ENCODE data around the gene SLC6A7.

Gene SLC6A7

DNA sequence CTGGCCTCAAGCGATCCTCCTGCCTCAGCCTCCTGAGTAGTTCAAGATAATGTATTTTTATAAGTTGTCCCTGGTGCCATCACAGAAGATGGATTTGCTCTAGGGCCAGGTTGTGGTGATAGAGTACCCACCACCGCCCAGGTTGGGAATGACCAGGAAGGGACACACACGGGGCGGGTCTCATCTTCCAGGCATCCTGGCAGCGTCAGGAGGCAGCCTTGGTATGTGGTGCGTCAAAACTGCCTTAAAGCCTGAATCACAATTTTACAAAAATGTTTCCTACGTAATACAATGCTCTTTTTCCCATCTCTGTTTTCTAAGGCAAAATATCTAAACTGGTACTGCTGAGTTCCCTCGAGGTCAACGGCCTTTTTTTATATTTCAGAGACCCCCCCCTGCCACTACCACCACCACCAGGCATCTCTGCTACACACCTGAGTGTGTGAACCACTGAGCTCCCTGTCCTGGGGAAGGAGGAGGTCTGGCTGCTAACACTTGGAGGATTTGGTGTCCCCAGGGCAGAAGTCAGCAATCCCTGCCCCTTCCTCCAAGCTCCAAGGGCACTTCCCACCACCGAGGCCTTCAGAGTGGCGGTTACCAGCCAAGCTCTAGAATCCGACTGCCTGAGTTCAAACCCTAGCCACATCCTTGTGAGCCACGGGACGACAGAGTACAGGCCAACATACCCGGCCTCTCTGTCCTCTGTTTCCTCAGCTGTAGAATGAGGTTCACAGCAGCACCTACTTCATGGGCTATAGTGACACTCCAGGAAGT, 47.3 kb downstream of the SLC6A7 start:
- 93% methylated on average over 15 of the region's 15 CpGs for WGBS
- Histone ChIP-seq H3K27ac (ENCODE audit: low read depth, low read length) (no peak overlapping the region), H3K9me3 (ENCODE audit: insufficient read depth, low read depth, low read length) (no peaks in the 10 kb centered on the region), H3K4me3 (ENCODE audit: low read length) (no peak overlapping the region), H3K36me3 (ENCODE audit: insufficient read depth, low read length) (no peaks in the 10 kb centered on the region), H3K9ac (ENCODE audit: low read depth, low read length) (no peak overlapping the region), H3K27me3 (ENCODE audit: insufficient read depth, low read length) (no peaks in the 10 kb centered on the region), H3K4me1 (ENCODE audit: insufficient read depth, low read length) (no peaks in the 10 kb centered on the region)

DNA sequence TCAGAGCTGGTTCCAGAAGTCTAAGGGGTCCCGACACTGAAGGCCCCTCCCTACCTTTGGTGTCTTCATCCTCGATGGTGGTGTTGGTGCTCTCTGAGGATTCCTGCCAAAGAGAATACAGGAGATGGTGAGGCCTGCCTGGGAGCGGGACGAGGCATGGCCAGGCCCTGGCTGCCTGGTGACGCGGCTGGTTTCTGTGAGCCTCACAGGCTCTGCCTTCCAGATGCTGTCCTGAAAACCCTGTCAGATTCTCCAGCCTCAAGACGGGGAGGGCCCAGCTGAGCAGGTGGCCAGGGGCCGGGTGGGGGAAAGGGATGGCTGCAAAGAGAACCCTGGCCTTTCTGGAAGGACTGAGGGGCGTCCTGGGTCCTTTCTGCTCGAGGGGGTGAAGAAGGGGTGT, 48.8 kb downstream of the SLC6A7 start:
- Histone ChIP-seq H3K4me1 (ENCODE audit: insufficient read depth, low read length) (no peaks in the 10 kb centered on the region), H3K27ac (ENCODE audit: low read depth, low read length) (no peak overlapping the region), H3K36me3 (ENCODE audit: insufficient read depth, low read length) (no peaks in the 10 kb centered on the region), H3K9ac (ENCODE audit: low read depth, low read length) (no peak overlapping the region), H3K4me3 (ENCODE audit: low read length) (no peak overlapping the region), H3K9me3 (ENCODE audit: insufficient read depth, low read depth, low read length) (no peaks in the 10 kb centered on the region), H3K27me3 (ENCODE audit: insufficient read depth, low read length) (no peaks in the 10 kb centered on the region)
- 88% methylated on average over 10 of the region's 10 CpGs for WGBS

DNA sequence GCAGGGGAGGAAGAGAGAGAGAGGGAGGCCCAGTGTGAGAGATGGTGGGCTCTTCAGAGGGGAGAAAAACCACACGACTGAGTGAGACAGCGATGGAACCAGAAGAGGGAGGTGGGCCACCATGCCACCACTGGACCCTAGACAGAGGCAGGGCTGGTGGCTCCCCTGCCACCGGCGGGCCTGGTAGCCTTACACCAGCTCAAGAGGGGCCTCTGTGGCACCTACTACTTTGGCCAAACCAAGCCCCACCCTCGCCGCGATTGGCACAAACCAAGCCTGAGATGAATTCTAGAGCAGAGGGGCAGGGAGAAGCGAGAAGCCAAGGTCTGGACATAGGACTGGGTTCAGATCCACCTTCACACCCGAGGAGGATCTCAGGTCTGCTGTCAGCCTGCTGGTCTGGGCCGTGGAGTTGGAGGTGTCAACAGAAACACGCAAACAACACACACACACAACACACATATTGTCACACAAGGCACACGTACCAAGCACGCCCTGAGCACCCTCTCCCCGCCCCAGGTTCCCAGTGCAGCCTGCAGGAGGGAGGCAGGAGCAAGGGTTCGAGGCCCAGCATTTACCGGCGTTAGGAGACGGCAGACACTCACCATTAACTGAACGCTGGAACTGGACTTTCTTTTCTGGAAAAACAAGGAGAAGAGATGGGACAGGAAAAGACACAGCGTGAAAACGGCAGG, 49.4 kb downstream of the SLC6A7 start:
- H3K36me3 ChIP-seq (ENCODE audit: insufficient read depth, low read length), result no peaks in the 10 kb centered on the region
- 94% methylated on average over 21 of the region's 21 CpGs for WGBS
- H3K9me3 ChIP-seq (ENCODE audit: insufficient read depth, low read depth, low read length), result no peaks in the 10 kb centered on the region
- no peaks in the 10 kb centered on the region for H3K4me1 ChIP-seq (ENCODE audit: insufficient read depth, low read length)
- no peak overlapping the region for H3K27ac ChIP-seq (ENCODE audit: low read depth, low read length)
- H3K4me3 ChIP-seq (ENCODE audit: low read length), result no peak overlapping the region
- no peak overlapping the region for H3K9ac ChIP-seq (ENCODE audit: low read depth, low read length)
- H3K27me3 ChIP-seq (ENCODE audit: insufficient read depth, low read length), result no peaks in the 10 kb centered on the region

DNA sequence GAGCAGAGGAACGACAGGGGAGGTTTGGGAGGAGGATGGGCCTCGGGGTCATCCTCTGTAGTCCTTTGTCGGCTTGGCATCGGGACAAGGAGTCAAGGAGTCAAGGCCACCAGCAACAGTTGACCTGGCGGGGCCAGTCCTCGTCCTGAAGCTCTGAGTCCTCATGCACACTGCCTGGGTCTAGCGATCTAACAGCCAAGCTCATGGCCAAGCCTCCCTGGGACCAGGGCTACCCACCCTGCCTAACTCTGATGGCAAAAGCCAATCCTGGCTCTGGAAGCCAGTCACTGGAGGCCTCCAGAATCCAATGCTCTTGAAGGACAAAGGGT, 49.9 kb downstream of the SLC6A7 start:
- Histone ChIP-seq H3K4me1 (ENCODE audit: insufficient read depth, low read length) (no peaks in the 10 kb centered on the region), H3K27ac (ENCODE audit: low read depth, low read length) (no peak overlapping the region), H3K27me3 (ENCODE audit: insufficient read depth, low read length) (no peaks in the 10 kb centered on the region), H3K9ac (ENCODE audit: low read depth, low read length) (no peak overlapping the region), H3K9me3 (ENCODE audit: insufficient read depth, low read depth, low read length) (no peaks in the 10 kb centered on the region), H3K4me3 (ENCODE audit: low read length) (no peak overlapping the region), H3K36me3 (ENCODE audit: insufficient read depth, low read length) (no peaks in the 10 kb centered on the region)
- 90% methylated on average over 7 of the region's 7 CpGs for WGBS

DNA sequence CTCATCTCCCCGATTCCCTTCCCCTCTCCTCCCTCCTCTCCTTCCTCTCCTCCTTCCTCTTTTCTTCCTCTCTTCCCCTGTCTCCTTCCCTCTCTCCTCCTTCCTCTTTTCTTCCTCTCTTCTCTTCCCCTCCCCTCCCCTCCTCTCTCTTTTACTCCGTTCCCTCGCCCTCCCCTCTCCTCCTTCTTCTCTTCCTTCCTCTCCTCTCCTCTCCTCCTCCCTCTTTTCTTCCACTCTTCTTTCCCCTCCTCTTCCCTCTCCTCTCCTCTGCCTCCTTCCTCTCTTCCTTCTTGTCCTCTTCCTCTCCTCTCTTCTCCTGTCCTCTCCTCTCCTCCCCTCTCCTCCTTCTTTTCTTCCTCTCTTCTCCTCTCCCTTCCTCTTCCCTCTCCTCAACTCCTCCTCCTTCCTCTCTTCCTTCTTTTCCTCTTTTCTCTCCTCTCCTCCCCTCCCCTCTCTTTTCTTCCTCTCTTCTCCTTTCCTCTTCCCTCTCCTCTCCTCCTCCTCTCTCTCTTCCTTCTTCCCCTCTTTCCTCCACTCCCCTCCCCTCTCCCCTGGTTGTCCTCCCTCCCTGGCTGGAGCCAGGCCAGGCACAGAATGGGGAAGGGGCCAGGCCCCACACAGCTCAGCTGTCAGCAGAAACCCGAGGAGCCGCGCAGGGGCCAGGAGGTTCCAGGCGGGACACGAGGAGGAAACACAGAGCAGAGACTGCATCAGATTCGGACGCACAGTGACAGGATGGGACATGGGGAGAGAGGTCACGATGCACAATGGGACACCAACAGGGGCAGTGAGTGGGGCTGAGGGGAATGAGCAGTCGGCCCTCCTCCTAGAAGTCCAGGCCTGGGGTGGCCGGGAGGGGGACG, 51.7 kb downstream of the SLC6A7 start:
- Histone ChIP-seq H3K36me3 (ENCODE audit: insufficient read depth, low read length) (no peaks in the 10 kb centered on the region), H3K9ac (ENCODE audit: low read depth, low read length) (no peak overlapping the region), H3K4me1 (ENCODE audit: insufficient read depth, low read length) (no peaks in the 10 kb centered on the region), H3K27ac (ENCODE audit: low read depth, low read length) (no peak overlapping the region), H3K27me3 (ENCODE audit: insufficient read depth, low read length) (no peaks in the 10 kb centered on the region), H3K4me3 (ENCODE audit: low read length) (no peak overlapping the region), H3K9me3 (ENCODE audit: insufficient read depth, low read depth, low read length) (no peaks in the 10 kb centered on the region)
- WGBS, result 77% methylated on average over 14 of the region's 14 CpGs

DNA sequence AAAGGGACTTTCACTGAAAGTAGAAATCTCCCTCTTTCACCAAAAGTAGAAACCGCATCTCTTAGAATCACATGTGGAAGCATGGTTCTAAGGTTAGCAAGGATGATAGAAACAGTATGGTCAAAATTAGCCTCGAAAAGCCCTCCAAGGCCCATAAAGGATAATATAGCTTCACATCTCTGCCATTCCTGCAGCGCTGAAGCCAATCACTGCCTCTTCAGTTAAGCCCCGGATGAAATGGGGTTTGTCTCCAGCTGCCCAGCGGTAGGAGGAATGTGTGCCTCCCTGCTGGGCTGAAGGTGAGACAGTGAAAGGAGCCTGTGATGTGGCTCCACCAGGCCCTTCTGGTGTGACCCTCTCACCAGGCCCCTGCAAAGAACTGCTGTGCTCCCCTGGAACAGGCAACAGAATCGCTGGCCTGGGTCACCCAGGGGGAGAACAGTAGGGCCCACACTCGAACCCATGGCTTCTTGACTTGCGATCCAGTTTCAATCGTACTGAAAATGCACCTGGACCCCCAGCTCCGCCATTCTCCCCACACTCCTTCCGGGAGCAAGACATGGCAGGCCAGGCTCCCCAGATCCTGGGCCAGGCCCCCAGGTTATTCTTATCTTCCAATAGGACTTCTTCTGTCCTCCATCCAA, 52.5 kb downstream of the SLC6A7 start:
- WGBS, result 89% methylated on average over 10 of the region's 11 CpGs
- H3K27me3 ChIP-seq (ENCODE audit: insufficient read depth, low read length), result no peaks in the 10 kb centered on the region
- no peaks in the 10 kb centered on the region for H3K9me3 ChIP-seq (ENCODE audit: insufficient read depth, low read depth, low read length)
- no peak overlapping the region for H3K27ac ChIP-seq (ENCODE audit: low read depth, low read length)
- H3K9ac ChIP-seq (ENCODE audit: low read depth, low read length), result no peak overlapping the region
- no peak overlapping the region for H3K4me3 ChIP-seq (ENCODE audit: low read length)
- no peaks in the 10 kb centered on the region for H3K4me1 ChIP-seq (ENCODE audit: insufficient read depth, low read length)
- no peaks in the 10 kb centered on the region for H3K36me3 ChIP-seq (ENCODE audit: insufficient read depth, low read length)

DNA sequence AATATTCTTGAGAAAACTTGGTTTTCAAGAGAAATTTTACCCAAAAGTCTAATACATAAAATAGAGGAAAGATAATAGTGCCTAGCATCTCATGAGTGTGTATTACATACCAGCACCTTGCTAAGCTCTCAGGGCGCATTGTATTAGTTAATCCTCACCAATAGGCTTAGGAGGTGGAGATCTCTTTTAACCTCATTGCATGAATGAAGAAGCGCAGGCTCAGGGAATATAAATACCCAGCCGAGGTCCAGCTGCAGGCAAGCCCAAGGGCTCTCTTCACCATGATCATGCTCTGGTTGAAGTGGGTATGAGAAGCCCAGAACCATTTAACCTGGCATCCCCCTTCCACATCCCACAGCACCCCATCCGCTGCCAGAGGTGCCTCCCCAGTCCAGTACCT, 53.7 kb downstream of the SLC6A7 start:
- H3K4me1 ChIP-seq (ENCODE audit: insufficient read depth, low read length), result no peaks in the 10 kb centered on the region
- WGBS, result 94% methylated on average over 4 of the region's 4 CpGs

DNA sequence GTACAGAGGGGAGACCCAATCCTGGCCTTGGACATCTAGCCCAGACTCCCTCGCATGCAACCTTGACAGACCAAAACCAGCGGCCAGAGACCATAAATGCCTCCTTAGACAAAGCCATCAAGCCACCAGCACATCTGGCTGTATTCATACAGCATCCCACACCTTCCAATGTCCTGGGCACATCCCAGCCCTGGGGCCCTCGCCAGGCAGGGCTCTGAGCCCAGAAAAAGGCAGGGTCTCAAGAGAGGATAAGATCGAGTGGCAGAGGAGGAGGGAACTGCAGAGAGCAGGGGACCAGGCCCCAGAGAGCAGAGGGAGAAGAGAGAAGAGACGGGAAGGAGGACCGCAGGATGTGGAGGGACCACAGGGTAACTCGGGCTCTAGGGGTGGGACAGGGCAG, 54.3 kb downstream of the SLC6A7 start:
- WGBS, result 87% methylated on average over 7 of the region's 7 CpGs
- no peaks in the 10 kb centered on the region for H3K36me3 ChIP-seq (ENCODE audit: insufficient read depth, low read length)
- H3K4me3 ChIP-seq (ENCODE audit: low read length), result no peak overlapping the region
- H3K4me1 ChIP-seq (ENCODE audit: insufficient read depth, low read length), result no peaks in the 10 kb centered on the region
- H3K27me3 ChIP-seq (ENCODE audit: insufficient read depth, low read length), result no peaks in the 10 kb centered on the region
- no peak overlapping the region for H3K27ac ChIP-seq (ENCODE audit: low read depth, low read length)
- H3K9ac ChIP-seq (ENCODE audit: low read depth, low read length), result no peak overlapping the region
- H3K9me3 ChIP-seq (ENCODE audit: insufficient read depth, low read depth, low read length), result no peaks in the 10 kb centered on the region

More for the DNA sequence above, 53.7 kb downstream of the SLC6A7 start:
- Histone ChIP-seq H3K27me3 (ENCODE audit: insufficient read depth, low read length) (no peaks in the 10 kb centered on the region), H3K9ac (ENCODE audit: low read depth, low read length) (no peak overlapping the region), H3K9me3 (ENCODE audit: insufficient read depth, low read depth, low read length) (no peaks in the 10 kb centered on the region), H3K36me3 (ENCODE audit: insufficient read depth, low read length) (no peaks in the 10 kb centered on the region), H3K4me3 (ENCODE audit: low read length) (no peak overlapping the region), H3K27ac (ENCODE audit: low read depth, low read length) (no peak overlapping the region)

DNA sequence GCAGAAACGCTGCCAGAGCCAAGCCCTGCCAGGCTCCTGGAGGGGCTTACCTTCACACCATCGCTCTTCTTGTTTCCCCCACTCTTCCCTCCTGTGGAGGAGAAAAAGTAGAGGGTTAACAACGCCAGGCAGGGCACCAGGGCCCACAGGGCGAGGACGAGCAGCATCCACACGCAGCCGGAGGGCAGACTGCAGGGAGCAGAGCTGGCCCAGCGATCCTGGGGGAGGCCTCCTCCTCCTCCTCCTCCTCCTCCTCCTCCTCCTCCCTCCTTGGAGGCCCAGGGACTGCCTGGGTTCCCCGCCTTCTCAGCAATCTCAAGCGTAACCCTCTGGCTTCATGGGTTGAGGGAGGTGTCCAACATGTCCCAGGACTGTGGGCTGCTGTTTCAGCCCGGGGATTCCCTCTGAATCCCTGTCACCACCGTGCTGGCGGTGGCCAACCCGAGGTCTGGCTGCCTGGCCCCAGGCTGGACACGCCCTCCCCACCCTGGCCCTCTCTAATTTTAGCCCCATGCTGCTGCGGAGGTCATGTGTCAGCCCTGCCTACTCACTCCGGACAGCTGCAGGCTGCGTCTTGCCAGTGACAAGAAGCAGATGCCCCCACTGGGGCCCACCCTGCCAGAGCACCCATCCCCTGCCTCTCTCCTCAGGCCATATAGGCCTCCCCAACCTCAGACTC, 55.4 kb downstream of the SLC6A7 start:
- Histone ChIP-seq H3K36me3 (ENCODE audit: insufficient read depth, low read length) (no peaks in the 10 kb centered on the region), H3K9ac (ENCODE audit: low read depth, low read length) (no peak overlapping the region), H3K27me3 (ENCODE audit: insufficient read depth, low read length) (no peaks in the 10 kb centered on the region), H3K4me3 (ENCODE audit: low read length) (no peak overlapping the region), H3K4me1 (ENCODE audit: insufficient read depth, low read length) (no peaks in the 10 kb centered on the region), H3K27ac (ENCODE audit: low read depth, low read length) (no peak overlapping the region), H3K9me3 (ENCODE audit: insufficient read depth, low read depth, low read length) (no peaks in the 10 kb centered on the region)
- WGBS, result 70% methylated on average over 10 of the region's 18 CpGs

DNA sequence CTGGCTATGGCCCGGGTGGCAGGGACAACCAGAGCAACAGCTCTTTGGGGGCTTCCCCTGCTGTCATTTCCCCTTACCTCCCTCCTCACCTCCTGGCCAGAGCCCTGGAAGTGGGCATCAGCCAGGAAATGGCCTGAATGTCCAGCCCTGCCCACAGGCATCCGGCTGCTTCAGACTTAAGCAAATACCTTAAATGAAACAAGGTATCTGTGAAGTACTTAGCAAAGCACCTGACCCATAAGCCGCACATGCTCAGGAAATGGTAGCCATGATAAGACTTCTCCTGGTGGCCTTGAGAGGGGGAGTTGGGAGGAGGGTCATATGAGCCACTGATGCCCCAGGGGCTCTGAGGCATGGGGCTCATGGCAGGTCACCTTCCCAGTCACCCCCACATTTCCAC, 55.9 kb downstream of the SLC6A7 start:
- Histone ChIP-seq H3K9me3 (ENCODE audit: insufficient read depth, low read depth, low read length) (no peaks in the 10 kb centered on the region), H3K27ac (ENCODE audit: low read depth, low read length) (no peak overlapping the region), H3K36me3 (ENCODE audit: insufficient read depth, low read length) (no peaks in the 10 kb centered on the region), H3K9ac (ENCODE audit: low read depth, low read length) (no peak overlapping the region), H3K27me3 (ENCODE audit: insufficient read depth, low read length) (no peaks in the 10 kb centered on the region), H3K4me3 (ENCODE audit: low read length) (no peak overlapping the region), H3K4me1 (ENCODE audit: insufficient read depth, low read length) (no peaks in the 10 kb centered on the region)
- WGBS, result 92% methylated on average over 3 of the region's 3 CpGs
